Measurements from ENCODE around the gene ADO.

DNA sequence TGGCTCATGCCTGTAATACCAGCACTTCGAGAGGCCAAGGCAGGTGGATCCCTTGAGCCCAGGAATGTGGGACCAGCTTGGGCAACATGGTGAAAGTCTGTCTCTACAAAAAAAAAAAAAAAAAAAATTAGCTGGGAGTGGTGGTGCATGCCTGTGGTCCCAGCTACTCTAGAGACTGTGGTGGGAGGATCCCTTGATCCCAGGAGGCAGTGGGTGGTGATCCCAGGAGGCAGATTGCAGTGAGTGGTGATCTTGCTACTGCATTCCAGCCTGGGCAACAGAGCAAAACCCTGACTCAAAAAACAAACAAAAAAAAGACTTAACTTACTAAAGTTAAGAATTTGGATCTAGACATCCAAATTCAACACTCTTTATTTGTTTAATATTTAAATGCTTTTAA lies 10.2 kb upstream of the ADO start:
- TF ChIP-seq EZH2 (IDR thresholded peaks at IDR 0.05; ENCODE audit: insufficient read depth, low read length): no peak
- TF ChIP-seq, protein P1, sequence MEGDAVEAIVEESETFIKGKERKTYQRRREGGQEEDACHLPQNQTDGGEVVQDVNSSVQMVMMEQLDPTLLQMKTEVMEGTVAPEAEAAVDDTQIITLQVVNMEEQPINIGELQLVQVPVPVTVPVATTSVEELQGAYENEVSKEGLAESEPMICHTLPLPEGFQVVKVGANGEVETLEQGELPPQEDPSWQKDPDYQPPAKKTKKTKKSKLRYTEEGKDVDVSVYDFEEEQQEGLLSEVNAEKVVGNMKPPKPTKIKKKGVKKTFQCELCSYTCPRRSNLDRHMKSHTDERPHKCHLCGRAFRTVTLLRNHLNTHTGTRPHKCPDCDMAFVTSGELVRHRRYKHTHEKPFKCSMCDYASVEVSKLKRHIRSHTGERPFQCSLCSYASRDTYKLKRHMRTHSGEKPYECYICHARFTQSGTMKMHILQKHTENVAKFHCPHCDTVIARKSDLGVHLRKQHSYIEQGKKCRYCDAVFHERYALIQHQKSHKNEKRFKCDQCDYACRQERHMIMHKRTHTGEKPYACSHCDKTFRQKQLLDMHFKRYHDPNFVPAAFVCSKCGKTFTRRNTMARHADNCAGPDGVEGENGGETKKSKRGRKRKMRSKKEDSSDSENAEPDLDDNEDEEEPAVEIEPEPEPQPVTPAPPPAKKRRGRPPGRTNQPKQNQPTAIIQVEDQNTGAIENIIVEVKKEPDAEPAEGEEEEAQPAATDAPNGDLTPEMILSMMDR (IDR thresholded peaks at IDR 0.05; ENCODE audit: insufficient read depth, low read depth, low read length): no peak

Data from astrocyte (in vitro differentiated cells and primary cell).